GM23338 (cell line): Measurements from ENCODE around the gene HIVEP3.

Source experiments
- CREB1 ChIP-seq: fragments of 250-450 bp; sonication (Bioruptor Pico); IDR thresholded peaks from 2 replicates; pipeline ENCODE4 v1.5.0; 2020; ENCODE audit warnings: low read depth, mild to moderate bottlenecking, moderate library complexity
- CTCF ChIP-seq, 2 experiments: fragments of 200-600 bp in 1 of 2; sonication (generic) in 1 of 2; conservative IDR thresholded peaks; 2 replicates each; pipeline versions ENCODE4 v1.5.1 to v1.6.1; 2016 to 2017; ENCODE audit warnings: antibody characterized with exemption in 2 of 2, low read depth in 2 of 2, mild to moderate bottlenecking in 2 of 2, moderate library complexity in 1 of 2
- ETS1 ChIP-seq: IDR thresholded peaks from 2 replicates; pipeline ENCODE4 v1.6.1; 2016; ENCODE audit warnings: antibody characterized with exemption
- EZH2 ChIP-seq: fragments of 200-600 bp; sonication (generic); IDR thresholded peaks from one replicate; pipeline ENCODE4 v1.8.0; 2017; ENCODE audit warnings: antibody characterized with exemption, mild to moderate bottlenecking, low read depth; ENCODE audit not compliant: unreplicated experiment
- EZH2phosphoT487 ChIP-seq: fragments of 200-600 bp; sonication (generic); IDR thresholded peaks from one replicate; pipeline ENCODE4 v1.8.1; 2018; ENCODE audit warnings: antibody characterized with exemption; ENCODE audit not compliant: unreplicated experiment
- JUNB ChIP-seq: IDR thresholded peaks from one replicate; pipeline ENCODE4 v1.6.1; 2016; ENCODE audit warnings: antibody characterized with exemption; ENCODE audit not compliant: unreplicated experiment
- NANOG ChIP-seq: IDR thresholded peaks from 2 replicates; pipeline ENCODE4 v1.6.1; 2016; ENCODE audit warnings: antibody characterized with exemption, borderline replicate concordance
- POLR2AphosphoS5 ChIP-seq: IDR thresholded peaks from 2 replicates; pipeline ENCODE4 v1.6.1; 2016; ENCODE audit warnings: antibody characterized with exemption, low read depth
- REST ChIP-seq: IDR thresholded peaks from one replicate; pipeline ENCODE4 v1.6.1; 2018; ENCODE audit warnings: antibody characterized with exemption; ENCODE audit not compliant: unreplicated experiment
- STAT1 ChIP-seq: IDR thresholded peaks from one replicate; pipeline ENCODE4 v1.6.1; 2016; ENCODE audit warnings: antibody characterized with exemption; ENCODE audit not compliant: unreplicated experiment
- ZNF331 ChIP-seq: fragments of 250-450 bp; sonication (Bioruptor Pico); IDR thresholded peaks from 2 replicates; pipeline ENCODE4 v1.5.0; 2020; ENCODE audit warnings: low read depth, mild to moderate bottlenecking, moderate library complexity
- ZNF462 ChIP-seq: fragments of 250-450 bp; sonication (Bioruptor Pico); IDR thresholded peaks from 2 replicates; pipeline ENCODE4 v1.5.0; 2020; ENCODE audit warnings: mild to moderate bottlenecking, moderate library complexity

GRCh38 chr1:41699861-41700248 is 218.9 kb downstream of the HIVEP3 start:
- no peak for TF ChIP-seq CTCF (conservative IDR thresholded peaks at IDR 0.05; ENCODE audit: low read depth in 2 of 2)
- no peak for TF ChIP-seq CREB1 (CRISPR knock-in tag)
- TF ChIP-seq EZH2, result no peak
- no peak for TF ChIP-seq STAT1
- no peak for TF ChIP-seq EZH2phosphoT487
- no peak for TF ChIP-seq REST
- no peak for TF ChIP-seq POLR2AphosphoS5
- TF ChIP-seq JUNB, result no peak
- no peak for TF ChIP-seq ETS1
- no peak for TF ChIP-seq ZNF331 (CRISPR knock-in tag)
- TF ChIP-seq NANOG, result no peak
- TF ChIP-seq ZNF462, result no peak
